ENCODE measurements around the gene OSMR. TPM values are rescaled to one million over a fixed set of nuclear protein-coding genes. Genes with fewer than 3 reads are reported as not detected.

OSMR gene
- total RNA-seq, 1 donor from 2014 or later: 69.0 TPM

DNA sequence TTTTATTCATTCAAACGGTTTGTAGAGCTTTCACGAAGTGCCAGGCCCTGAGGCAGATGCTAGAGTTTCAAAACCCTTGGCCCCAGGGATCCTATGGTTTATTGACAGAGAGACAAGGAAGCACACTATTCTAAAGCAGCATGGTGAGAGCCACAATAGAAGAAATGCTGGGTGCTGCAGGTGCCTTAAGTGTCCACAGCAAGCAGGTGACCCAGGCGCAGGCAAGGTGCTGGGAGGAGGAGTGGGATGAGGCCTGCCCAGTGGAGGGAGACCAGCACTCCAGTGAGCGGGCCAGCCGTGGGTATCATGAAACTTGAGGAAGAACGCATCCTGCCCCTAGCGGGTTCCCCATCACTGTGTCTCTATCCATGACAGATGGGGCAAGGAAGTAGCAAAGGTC is 71.0 kb downstream of the OSMR start:
- TF ChIP-seq, protein P1, sequence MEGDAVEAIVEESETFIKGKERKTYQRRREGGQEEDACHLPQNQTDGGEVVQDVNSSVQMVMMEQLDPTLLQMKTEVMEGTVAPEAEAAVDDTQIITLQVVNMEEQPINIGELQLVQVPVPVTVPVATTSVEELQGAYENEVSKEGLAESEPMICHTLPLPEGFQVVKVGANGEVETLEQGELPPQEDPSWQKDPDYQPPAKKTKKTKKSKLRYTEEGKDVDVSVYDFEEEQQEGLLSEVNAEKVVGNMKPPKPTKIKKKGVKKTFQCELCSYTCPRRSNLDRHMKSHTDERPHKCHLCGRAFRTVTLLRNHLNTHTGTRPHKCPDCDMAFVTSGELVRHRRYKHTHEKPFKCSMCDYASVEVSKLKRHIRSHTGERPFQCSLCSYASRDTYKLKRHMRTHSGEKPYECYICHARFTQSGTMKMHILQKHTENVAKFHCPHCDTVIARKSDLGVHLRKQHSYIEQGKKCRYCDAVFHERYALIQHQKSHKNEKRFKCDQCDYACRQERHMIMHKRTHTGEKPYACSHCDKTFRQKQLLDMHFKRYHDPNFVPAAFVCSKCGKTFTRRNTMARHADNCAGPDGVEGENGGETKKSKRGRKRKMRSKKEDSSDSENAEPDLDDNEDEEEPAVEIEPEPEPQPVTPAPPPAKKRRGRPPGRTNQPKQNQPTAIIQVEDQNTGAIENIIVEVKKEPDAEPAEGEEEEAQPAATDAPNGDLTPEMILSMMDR (IDR thresholded peaks at IDR 0.05): no peak
- no peak for TF ChIP-seq POLR2AphosphoS5 (IDR thresholded peaks at IDR 0.05; ENCODE audit: insufficient read depth in 1 of 2, low read depth in 1 of 2)
- no peak for TF ChIP-seq POLR2A (IDR thresholded peaks at IDR 0.05)
- H3K27ac ChIP-seq: no peak overlapping the region
- no peaks in the 10 kb centered on the region for H3K4me1 ChIP-seq
- H3K36me3 ChIP-seq: peaks cover 0 to 11% of the 10 kb centered on the region in 2 donors
- no peaks in the 10 kb centered on the region for H3K27me3 ChIP-seq
- DNase-seq (ENCODE audit: extremely low spot score in 2 of 2): no peak
- intact Hi-C loops (cut with DNase I): no loop called here
- H3K9me3 ChIP-seq: no peaks in the 10 kb centered on the region
- H3K4me3 ChIP-seq: no peak overlapping the region

DNA sequence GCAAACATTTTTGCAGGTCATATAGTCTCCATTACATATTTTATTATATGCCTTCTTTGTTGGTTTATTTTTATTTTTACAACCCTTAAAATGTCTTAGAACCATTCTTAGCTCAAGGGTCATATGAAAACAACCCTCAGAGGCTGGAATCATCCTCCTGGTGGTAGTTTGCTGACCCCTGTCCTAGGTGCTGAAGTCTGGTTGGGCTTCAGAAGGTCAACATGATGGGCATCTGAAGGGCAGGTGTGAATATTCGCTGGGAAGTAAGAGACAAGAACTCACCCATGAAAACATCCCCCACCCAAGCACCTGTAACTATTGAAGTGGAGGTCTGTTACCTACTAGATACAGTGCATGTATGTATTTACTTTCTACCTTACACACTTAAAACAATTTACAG is 75.4 kb downstream of the OSMR start:
- H3K4me1 ChIP-seq: peaks cover 20% of the 10 kb centered on the region
- H3K27ac ChIP-seq: no peak overlapping the region
- H3K4me3 ChIP-seq: no peak overlapping the region
- H3K9me3 ChIP-seq: no peaks in the 10 kb centered on the region
- intact Hi-C loops (cut with DNase I): loop anchor here (10.0 kb wide), 1 partner anchor 76 kb away; the partner anchor contains the start of gene OSMR
- TF ChIP-seq POLR2A (IDR thresholded peaks at IDR 0.05) (no peak), POLR2AphosphoS5 (IDR thresholded peaks at IDR 0.05; ENCODE audit: insufficient read depth in 1 of 2, low read depth in 1 of 2) (no peak)
- TF ChIP-seq, protein P1 (IDR thresholded peaks at IDR 0.05): no peak
- no peaks in the 10 kb centered on the region for H3K27me3 ChIP-seq
- no peak for DNase-seq (ENCODE audit: extremely low spot score in 2 of 2)
- peaks cover 0 to 11% of the 10 kb centered on the region in 2 donors for H3K36me3 ChIP-seq

DNA sequence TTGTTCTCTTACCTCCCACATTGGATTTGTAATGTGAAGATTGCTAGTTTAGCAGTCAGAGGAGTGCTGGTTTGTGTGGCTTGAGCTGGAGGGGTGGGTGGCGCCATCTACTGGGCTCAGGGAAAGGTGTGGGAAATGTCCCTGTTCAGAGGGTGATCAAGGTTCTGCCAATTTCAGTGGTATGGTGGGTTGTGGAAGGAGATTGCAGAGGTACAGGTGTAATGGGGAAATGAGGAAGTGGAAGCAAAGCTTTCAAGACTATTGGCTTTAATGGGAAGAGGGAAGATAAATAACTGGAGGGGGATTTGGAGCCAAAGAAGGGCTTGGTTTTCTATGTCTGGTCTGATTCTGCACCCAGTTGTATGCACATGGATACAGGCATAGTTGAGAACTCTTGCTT is 76.4 kb downstream of the OSMR start:
- no peak overlapping the region for H3K4me3 ChIP-seq
- DNase-seq (ENCODE audit: extremely low spot score in 2 of 2): no peak
- no peak overlapping the region for H3K27ac ChIP-seq
- H3K27me3 ChIP-seq: no peaks in the 10 kb centered on the region
- intact Hi-C loops (cut with DNase I): loop anchor here (10.0 kb wide), 1 partner anchor 77 kb away; the partner anchor contains the start of gene OSMR
- TF ChIP-seq POLR2A (IDR thresholded peaks at IDR 0.05): no peak
- peak in 1 of 2 donors; percentile 8 for TF ChIP-seq POLR2AphosphoS5 (IDR thresholded peaks at IDR 0.05; ENCODE audit: insufficient read depth in 1 of 2, low read depth in 1 of 2)
- TF ChIP-seq, protein P1 (IDR thresholded peaks at IDR 0.05): peak; percentile 25 to 48 (median 48)
- peaks cover 0 to 11% of the 10 kb centered on the region in 2 donors for H3K36me3 ChIP-seq
- no peaks in the 10 kb centered on the region for H3K9me3 ChIP-seq
- peaks cover 20% of the 10 kb centered on the region for H3K4me1 ChIP-seq

DNA sequence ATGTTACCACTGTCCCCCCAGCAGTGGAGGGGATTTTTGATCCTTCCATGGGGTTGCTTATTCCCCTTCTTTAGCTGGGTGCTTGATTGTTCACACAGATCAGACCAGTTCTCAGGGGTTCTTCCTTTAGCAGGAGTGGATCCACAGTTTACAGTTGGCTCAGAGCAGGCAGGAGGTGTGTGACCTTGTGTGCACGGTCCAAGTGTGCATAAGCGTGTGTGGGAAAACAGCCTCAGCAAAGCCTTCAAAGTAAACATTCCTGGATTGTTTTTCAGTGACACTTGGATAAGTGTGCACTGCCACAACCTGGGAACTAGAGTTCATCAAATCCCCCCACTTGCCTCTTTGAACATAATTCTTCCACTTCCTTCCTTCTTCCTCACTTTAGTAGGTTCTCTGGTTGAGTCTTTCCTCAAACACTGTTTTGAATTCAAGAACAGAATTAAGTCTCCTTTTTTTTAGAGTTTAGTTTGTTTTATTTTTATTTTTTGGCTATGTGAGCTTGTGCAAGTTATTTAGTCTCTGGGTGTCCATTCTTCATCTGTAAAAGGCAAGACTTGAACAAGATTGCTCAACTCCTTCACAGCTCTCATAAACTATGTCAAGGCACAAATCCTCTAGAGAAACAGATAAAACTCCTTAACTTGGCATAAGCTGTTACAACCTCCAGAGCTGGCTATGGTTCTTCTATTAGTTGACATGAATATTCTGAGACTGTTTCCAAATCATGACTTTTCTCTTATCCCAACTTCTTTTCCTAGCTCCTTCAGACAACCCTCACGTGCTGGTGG is 78.0 kb downstream of the OSMR start:
- no peaks in the 10 kb centered on the region for H3K9me3 ChIP-seq
- intact Hi-C loops (cut with DNase I): loop anchor here (10.0 kb wide), 1 partner anchor 79 kb away; the partner anchor contains the start of gene OSMR
- H3K27ac ChIP-seq: no peak overlapping the region
- no peaks in the 10 kb centered on the region for H3K27me3 ChIP-seq
- TF ChIP-seq POLR2A (IDR thresholded peaks at IDR 0.05): no peak
- TF ChIP-seq POLR2AphosphoS5 (IDR thresholded peaks at IDR 0.05; ENCODE audit: insufficient read depth in 1 of 2, low read depth in 1 of 2): peak in 1 of 2 donors; percentile 27
- no peak for DNase-seq (ENCODE audit: extremely low spot score in 2 of 2)
- peaks cover 0 to 7% of the 10 kb centered on the region in 2 donors for H3K36me3 ChIP-seq
- peaks cover 20% of the 10 kb centered on the region for H3K4me1 ChIP-seq
- no peak overlapping the region for H3K4me3 ChIP-seq

DNA sequence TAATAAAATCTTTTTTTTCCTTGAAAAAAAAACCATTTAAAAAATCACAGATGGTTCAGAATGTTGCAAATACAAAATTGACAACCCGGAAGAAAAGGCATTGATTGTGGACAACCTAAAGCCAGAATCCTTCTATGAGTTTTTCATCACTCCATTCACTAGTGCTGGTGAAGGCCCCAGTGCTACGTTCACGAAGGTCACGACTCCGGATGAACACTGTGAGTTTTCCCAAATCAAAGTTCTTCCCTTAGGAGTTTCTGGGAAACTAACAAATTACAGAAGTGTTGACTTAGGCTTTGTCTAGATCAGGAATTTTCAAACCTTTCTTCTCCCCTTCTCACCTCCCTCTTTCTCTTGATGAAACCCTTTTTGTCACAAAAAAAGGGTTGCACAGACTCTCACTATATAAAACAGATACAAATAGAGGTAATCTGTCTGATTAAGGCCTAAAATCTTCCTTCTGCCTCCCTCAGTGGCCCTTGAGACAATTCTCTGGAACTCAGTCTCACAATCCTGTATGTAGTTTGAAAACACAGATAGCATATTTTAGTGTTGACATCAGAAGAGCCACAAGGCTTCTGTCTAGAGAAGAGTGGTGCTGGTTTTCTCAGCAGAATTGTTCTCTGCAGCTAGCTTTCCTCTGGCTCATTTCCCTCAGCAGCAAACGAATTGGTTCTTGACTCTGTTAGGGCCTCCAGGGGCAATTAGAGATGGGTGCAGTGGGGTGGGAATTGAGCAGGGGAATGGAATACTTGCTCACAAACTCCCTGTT is 79.5 kb downstream of the OSMR start:
- intact Hi-C loops (cut with DNase I): loop anchor here (10.0 kb wide), 1 partner anchor 81 kb away; the partner anchor contains the start of gene OSMR
- H3K4me1 ChIP-seq: peaks cover 20% of the 10 kb centered on the region
- H3K27me3 ChIP-seq: no peaks in the 10 kb centered on the region
- peaks cover 0 to 7% of the 10 kb centered on the region in 2 donors for H3K36me3 ChIP-seq
- H3K27ac ChIP-seq: peak overlapping the region; percentile 16
- no peak for TF ChIP-seq POLR2AphosphoS5 (IDR thresholded peaks at IDR 0.05; ENCODE audit: insufficient read depth in 1 of 2, low read depth in 1 of 2)
- TF ChIP-seq, protein P1 (IDR thresholded peaks at IDR 0.05): no peak
- TF ChIP-seq POLR2A (IDR thresholded peaks at IDR 0.05): no peak
- no peak overlapping the region for H3K4me3 ChIP-seq
- no peaks in the 10 kb centered on the region for H3K9me3 ChIP-seq
- DNase-seq (ENCODE audit: extremely low spot score in 2 of 2): no peak

Measured in vagina (tissue), 2 donors.